Neural cell (in vitro differentiated cells): Measurements from ENCODE around the gene PARP8. TPM values are rescaled to one million over a fixed set of nuclear protein-coding genes. Genes with fewer than 3 reads are reported as not detected.
"Not testable (repeated sequence)": the region's sequence is repeated elsewhere in the genome, so short reads cannot be mapped to it uniquely, and the experiment has no call there.

ENCODE experiments used
- H2AFZ ChIP-seq: fragments of 200-600, 300-800 bp; sonication (generic), shearing (Covaris generic); 2 replicates; pipeline ENCODE4 v1.6.0; 2014; ENCODE audit warnings: low read depth, mild to moderate bottlenecking, antibody characterized with exemption, low read length, moderate library complexity
- H3F3A ChIP-seq: fragments of 200-600 bp; shearing (Covaris generic); 2 replicates; pipeline ENCODE4 v1.6.1; 2016; ENCODE audit warnings: mild to moderate bottlenecking, moderate library complexity, mixed read lengths, antibody characterized with exemption, low read length; ENCODE audit not compliant: insufficient read depth, poor library complexity, severe bottlenecking
- H3K27ac ChIP-seq: fragments of 200-600, 300-800 bp; sonication (generic), shearing (Covaris generic); 2 replicates; pipeline ENCODE4 v1.5.1; 2014; ENCODE audit warnings: mild to moderate bottlenecking, low read length, moderate library complexity
- H3K27me3 ChIP-seq: fragments of 300-800, 200-600 bp; sonication (generic), shearing (Covaris generic); 2 replicates; pipeline ENCODE4 v1.6.0; 2014; ENCODE audit warnings: mild to moderate bottlenecking, low read depth, low read length, moderate library complexity; ENCODE audit not compliant: insufficient read depth
- H3K36me3 ChIP-seq: fragments of 300-800, 200-600 bp; sonication (generic), shearing (Covaris generic); 2 replicates; pipeline ENCODE4 v1.5.1; 2014; ENCODE audit warnings: mild to moderate bottlenecking, antibody characterized with exemption, low read length, moderate library complexity; ENCODE audit not compliant: insufficient read depth
- H3K4me2 ChIP-seq: fragments of 300-800, 200-600 bp; sonication (generic), shearing (Covaris generic); 2 replicates; pipeline ENCODE4 v1.6.0; 2014; ENCODE audit warnings: mild to moderate bottlenecking, low read length
- H3K4me3 ChIP-seq: fragments of 300-800, 200-600 bp; sonication (generic), shearing (Covaris generic); 2 replicates; pipeline ENCODE4 v1.5.1; 2014; ENCODE audit warnings: mild to moderate bottlenecking, low read length, moderate library complexity
- H3K79me2 ChIP-seq: fragments of 200-600 bp; shearing (Covaris generic); replicated peaks from 2 replicates; pipeline ENCODE4 v1.6.0; 2014; ENCODE audit warnings: mild to moderate bottlenecking, low read length, moderate library complexity; ENCODE audit not compliant: insufficient read depth
- H3K9ac ChIP-seq: fragments of 300-800, 200-600 bp; sonication (generic), shearing (Covaris generic); 2 replicates; pipeline ENCODE4 v1.6.1; 2016; ENCODE audit warnings: mild to moderate bottlenecking, low read length, mixed read lengths
- H3K9me2 ChIP-seq: fragments of 200-600 bp; shearing (Covaris generic); 2 replicates; pipeline ENCODE4 v1.6.1; 2016; ENCODE audit warnings: mild to moderate bottlenecking, low read length, mixed read lengths; ENCODE audit not compliant: insufficient read depth
- H3K9me3 ChIP-seq: fragments of 200-600, 300-800 bp; sonication (generic), shearing (Covaris generic); 2 replicates; pipeline ENCODE4 v1.6.1; 2016; ENCODE audit warnings: mild to moderate bottlenecking, mixed run types, low read length, moderate library complexity, mixed read lengths
- H4K20me1 ChIP-seq: fragments of 200-600 bp; shearing (Covaris generic); 2 replicates; pipeline ENCODE4 v1.6.1; 2016; ENCODE audit warnings: mild to moderate bottlenecking, mixed run types; ENCODE audit not compliant: insufficient read depth
- EP300 ChIP-seq: fragments of 450-650 bp; conservative IDR thresholded peaks from 2 replicates; pipeline ENCODE4 v1.6.1; 2014; ENCODE audit warnings: antibody characterized with exemption, mild to moderate bottlenecking, moderate library complexity; ENCODE audit not compliant: poor library complexity, severe bottlenecking
- EZH2 ChIP-seq: fragments of 200-600, 300-800 bp; shearing (Covaris generic), sonication (generic); IDR thresholded peaks from 2 replicates; pipeline ENCODE4 v1.6.1; 2014; ENCODE audit warnings: antibody characterized with exemption, low read length, borderline replicate concordance, mild to moderate bottlenecking; ENCODE audit not compliant: insufficient read depth, poor library complexity, severe bottlenecking
- MXI1 ChIP-seq: fragments of 450-650 bp; conservative IDR thresholded peaks from 2 replicates; pipeline ENCODE4 v1.6.1; 2014; ENCODE audit warnings: antibody characterized with exemption, mild to moderate bottlenecking; ENCODE audit not compliant: poor library complexity, severe bottlenecking
- POLR2AphosphoS5 ChIP-seq: IDR thresholded peaks from 2 replicates; pipeline ENCODE4 v1.6.1; 2012
- RAD21 ChIP-seq: fragments of 450-650 bp; conservative IDR thresholded peaks from 2 replicates; pipeline ENCODE4 v1.6.1; 2014; ENCODE audit warnings: antibody characterized with exemption, mild to moderate bottlenecking, moderate library complexity
- SMC3 ChIP-seq: fragments of 450-650 bp; conservative IDR thresholded peaks from 2 replicates; pipeline ENCODE4 v1.6.1; 2014; ENCODE audit warnings: antibody characterized with exemption, mild to moderate bottlenecking, moderate library complexity; ENCODE audit not compliant: poor library complexity
- TAF1 ChIP-seq: IDR thresholded peaks from 2 replicates; pipeline ENCODE4 v1.6.1; 2012; ENCODE audit warnings: low read depth
- polyA plus RNA-seq: library from polyadenylated mRNA; depleted of rRNA; stranded (reverse); fragments of >200 nt; gene quantifications from 2 replicates; pipeline ENCODE4 v1.2.3, GENCODE V29; 2014
- TF ChIP-seq, protein P1 (sequence below): IDR thresholded peaks from 2 replicates; pipeline ENCODE4 v1.6.1; 2012; ENCODE audit warnings: borderline replicate concordance
- TF ChIP-seq, protein P2 (sequence below): fragments of 450-650 bp; IDR thresholded peaks from 2 replicates; pipeline ENCODE4 v1.5.1; 2014; ENCODE audit warnings: antibody characterized with exemption, mild to moderate bottlenecking, moderate library complexity; ENCODE audit not compliant: poor library complexity, severe bottlenecking

The PARP8 gene
- polyA plus RNA-seq, 1 donor from 2014 or later = 29.9 TPM

DNA sequence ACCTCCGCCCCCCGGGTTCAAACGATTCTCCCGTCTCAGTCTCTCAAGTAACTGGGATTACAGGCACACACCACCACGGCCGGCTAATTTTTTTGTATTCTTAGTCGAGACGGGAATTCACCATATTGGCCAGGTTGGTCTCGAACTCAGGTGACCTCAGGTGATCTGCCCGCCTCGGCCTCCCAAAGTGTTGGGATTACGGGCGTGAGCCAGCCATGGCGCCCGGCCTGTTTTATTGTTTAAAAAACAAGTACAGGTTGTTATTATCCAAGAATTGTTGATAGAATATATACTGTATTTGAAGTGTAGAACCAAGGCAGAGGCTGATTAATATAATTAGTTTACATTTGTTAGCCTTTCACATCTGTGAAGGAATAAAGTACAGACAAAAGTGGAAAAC lies 8.9 kb downstream of the PARP8 start:
- Histone ChIP-seq H3K9me2 (no peaks in the 10 kb centered on the region), H3K27me3 (no peaks in the 10 kb centered on the region), H3K4me3 (no peak overlapping the region), H3K9me3 (no peaks in the 10 kb centered on the region), H3K36me3 (no peaks in the 10 kb centered on the region), H3F3A (no peaks in the 10 kb centered on the region), H4K20me1 (no peaks in the 10 kb centered on the region), H3K4me2 (no peak overlapping the region), H2AFZ (no peak overlapping the region), H3K27ac (no peak overlapping the region), H3K79me2 (peaks cover 3% of the 10 kb centered on the region), H3K9ac (no peak overlapping the region)
- TF ChIP-seq MXI1 (no peak), RAD21 (no peak), POLR2AphosphoS5 (no peak), EP300 (no peak), EZH2 (no peak)

DNA sequence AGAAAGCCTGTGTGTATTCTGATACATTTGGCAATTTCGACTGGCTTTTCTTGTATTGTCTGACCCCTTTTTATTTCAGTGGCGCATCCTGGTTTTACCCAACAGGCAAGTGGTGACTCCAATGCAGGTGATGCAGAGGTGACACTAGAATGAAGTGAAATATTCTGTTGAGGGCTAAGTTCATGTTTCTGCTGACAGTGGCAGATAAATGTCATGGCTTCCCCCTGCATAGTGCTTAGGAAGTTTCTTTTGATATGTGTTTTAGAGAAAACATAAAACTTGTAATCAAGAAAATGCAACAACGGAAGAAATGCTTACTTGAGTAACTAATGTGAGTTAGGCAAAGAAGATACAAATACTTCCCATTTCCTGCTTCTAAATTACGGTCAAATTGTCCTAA lies 13.1 kb downstream of the PARP8 start:
- not testable (repeated sequence) for H3K79me2 ChIP-seq, H2AFZ ChIP-seq, H3K36me3 ChIP-seq, H4K20me1 ChIP-seq, H3K4me2 ChIP-seq, H3K27ac ChIP-seq, H3K27me3 ChIP-seq, H3K4me3 ChIP-seq, H3K9ac ChIP-seq, H3K9me2 ChIP-seq, H3K9me3 ChIP-seq, H3F3A ChIP-seq

DNA sequence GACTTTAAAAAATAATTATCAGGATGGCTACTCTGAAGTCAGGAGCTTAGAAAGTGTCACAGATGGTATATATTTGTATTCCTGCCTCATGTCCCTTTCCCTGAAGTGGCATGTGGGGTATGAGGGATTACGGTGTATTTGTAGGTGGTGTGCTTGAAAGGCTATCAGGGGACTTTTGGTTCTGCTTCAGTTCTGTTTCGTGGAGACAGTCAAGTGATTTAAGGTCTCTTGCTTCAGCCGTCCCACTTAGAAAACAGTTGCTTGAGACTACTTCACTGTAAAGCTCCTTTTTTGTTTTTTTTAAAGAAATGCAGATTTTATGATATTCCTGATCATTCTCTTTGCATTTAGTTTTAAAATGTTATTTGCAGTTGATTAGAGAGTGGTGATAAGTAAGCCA lies 18.3 kb downstream of the PARP8 start:
- TF ChIP-seq EZH2 (no peak), MXI1 (no peak), EP300 (no peak), RAD21 (no peak)
- Histone ChIP-seq H3K9ac (no peak overlapping the region), H3K9me3 (no peaks in the 10 kb centered on the region), H3K4me2 (no peak overlapping the region), H3F3A (no peaks in the 10 kb centered on the region), H3K79me2 (peaks cover 3% of the 10 kb centered on the region), H3K36me3 (peaks cover 5% of the 10 kb centered on the region), H2AFZ (no peak overlapping the region), H3K27me3 (no peaks in the 10 kb centered on the region), H3K27ac (no peak overlapping the region), H4K20me1 (no peaks in the 10 kb centered on the region), H3K9me2 (no peaks in the 10 kb centered on the region), H3K4me3 (no peak overlapping the region)

DNA sequence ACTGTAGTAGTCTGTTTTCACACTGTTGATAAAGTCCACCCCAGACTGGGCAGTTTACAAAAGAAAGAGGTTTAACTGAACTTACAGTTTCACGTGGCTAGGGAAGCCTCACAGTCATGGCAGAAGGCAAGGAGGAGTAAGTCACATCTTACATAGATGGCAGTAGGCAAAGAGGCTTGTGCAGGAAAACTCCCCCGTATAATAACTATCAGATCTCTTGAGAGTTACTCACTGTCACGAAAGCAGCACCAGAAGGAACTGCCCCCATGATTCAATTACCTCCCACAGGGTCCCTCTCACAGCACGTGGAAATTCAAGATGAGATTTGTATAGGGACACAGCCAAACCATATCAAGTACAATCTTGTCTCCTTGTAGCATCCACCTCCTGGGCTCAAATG lies 21.1 kb downstream of the PARP8 start:
- Histone ChIP-seq H3K9ac (no peak overlapping the region), H3K27me3 (no peaks in the 10 kb centered on the region), H4K20me1 (no peaks in the 10 kb centered on the region), H3K79me2 (no peaks in the 10 kb centered on the region), H3K9me3 (no peaks in the 10 kb centered on the region), H3K4me2 (no peak overlapping the region), H3K27ac (no peak overlapping the region), H3K36me3 (peaks cover 5% of the 10 kb centered on the region), H3K4me3 (no peak overlapping the region), H3F3A (no peaks in the 10 kb centered on the region), H3K9me2 (no peaks in the 10 kb centered on the region), H2AFZ (no peak overlapping the region)
- TF ChIP-seq EZH2 = no peak
- no peak for TF ChIP-seq EP300
- TF ChIP-seq, protein P1, sequence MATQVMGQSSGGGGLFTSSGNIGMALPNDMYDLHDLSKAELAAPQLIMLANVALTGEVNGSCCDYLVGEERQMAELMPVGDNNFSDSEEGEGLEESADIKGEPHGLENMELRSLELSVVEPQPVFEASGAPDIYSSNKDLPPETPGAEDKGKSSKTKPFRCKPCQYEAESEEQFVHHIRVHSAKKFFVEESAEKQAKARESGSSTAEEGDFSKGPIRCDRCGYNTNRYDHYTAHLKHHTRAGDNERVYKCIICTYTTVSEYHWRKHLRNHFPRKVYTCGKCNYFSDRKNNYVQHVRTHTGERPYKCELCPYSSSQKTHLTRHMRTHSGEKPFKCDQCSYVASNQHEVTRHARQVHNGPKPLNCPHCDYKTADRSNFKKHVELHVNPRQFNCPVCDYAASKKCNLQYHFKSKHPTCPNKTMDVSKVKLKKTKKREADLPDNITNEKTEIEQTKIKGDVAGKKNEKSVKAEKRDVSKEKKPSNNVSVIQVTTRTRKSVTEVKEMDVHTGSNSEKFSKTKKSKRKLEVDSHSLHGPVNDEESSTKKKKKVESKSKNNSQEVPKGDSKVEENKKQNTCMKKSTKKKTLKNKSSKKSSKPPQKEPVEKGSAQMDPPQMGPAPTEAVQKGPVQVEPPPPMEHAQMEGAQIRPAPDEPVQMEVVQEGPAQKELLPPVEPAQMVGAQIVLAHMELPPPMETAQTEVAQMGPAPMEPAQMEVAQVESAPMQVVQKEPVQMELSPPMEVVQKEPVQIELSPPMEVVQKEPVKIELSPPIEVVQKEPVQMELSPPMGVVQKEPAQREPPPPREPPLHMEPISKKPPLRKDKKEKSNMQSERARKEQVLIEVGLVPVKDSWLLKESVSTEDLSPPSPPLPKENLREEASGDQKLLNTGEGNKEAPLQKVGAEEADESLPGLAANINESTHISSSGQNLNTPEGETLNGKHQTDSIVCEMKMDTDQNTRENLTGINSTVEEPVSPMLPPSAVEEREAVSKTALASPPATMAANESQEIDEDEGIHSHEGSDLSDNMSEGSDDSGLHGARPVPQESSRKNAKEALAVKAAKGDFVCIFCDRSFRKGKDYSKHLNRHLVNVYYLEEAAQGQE = no peak
- TF ChIP-seq TAF1 = no peak
- no peak for TF ChIP-seq MXI1
- no peak for TF ChIP-seq SMC3
- TF ChIP-seq POLR2AphosphoS5 = no peak
- TF ChIP-seq, protein P2, sequence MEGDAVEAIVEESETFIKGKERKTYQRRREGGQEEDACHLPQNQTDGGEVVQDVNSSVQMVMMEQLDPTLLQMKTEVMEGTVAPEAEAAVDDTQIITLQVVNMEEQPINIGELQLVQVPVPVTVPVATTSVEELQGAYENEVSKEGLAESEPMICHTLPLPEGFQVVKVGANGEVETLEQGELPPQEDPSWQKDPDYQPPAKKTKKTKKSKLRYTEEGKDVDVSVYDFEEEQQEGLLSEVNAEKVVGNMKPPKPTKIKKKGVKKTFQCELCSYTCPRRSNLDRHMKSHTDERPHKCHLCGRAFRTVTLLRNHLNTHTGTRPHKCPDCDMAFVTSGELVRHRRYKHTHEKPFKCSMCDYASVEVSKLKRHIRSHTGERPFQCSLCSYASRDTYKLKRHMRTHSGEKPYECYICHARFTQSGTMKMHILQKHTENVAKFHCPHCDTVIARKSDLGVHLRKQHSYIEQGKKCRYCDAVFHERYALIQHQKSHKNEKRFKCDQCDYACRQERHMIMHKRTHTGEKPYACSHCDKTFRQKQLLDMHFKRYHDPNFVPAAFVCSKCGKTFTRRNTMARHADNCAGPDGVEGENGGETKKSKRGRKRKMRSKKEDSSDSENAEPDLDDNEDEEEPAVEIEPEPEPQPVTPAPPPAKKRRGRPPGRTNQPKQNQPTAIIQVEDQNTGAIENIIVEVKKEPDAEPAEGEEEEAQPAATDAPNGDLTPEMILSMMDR = no peak
- TF ChIP-seq RAD21 = no peak
